Effector memory CD4-positive, alpha-beta T cell (primary cell): Measurements from ENCODE around the gene CALM1.

Source experiments
- DNase-seq, 3 donors: peaks; one replicate each; pipeline ENCODE4 v3.0.0-alpha.2; 2020
- H3K27ac ChIP-seq: 2 replicates; pipeline ENCODE4 v1.7.0; 2013; ENCODE audit warnings: mild to moderate bottlenecking, low read length, moderate library complexity; ENCODE audit not compliant: insufficient read depth, poor library complexity, severe bottlenecking
- H3K27me3 ChIP-seq: replicated peaks from 2 replicates; pipeline ENCODE4 v1.7.0; 2013; ENCODE audit warnings: mild to moderate bottlenecking, low read length; ENCODE audit not compliant: insufficient read depth, control insufficient read depth, poor library complexity, severe bottlenecking
- H3K36me3 ChIP-seq: 2 replicates; pipeline ENCODE4 v1.7.0; 2013; ENCODE audit warnings: mild to moderate bottlenecking, low read length, moderate library complexity; ENCODE audit not compliant: control insufficient read depth, insufficient read depth
- H3K4me1 ChIP-seq: 2 replicates; pipeline ENCODE4 v1.7.0; 2013; ENCODE audit warnings: low read length, mild to moderate bottlenecking; ENCODE audit not compliant: control insufficient read depth, insufficient read depth, poor library complexity, severe bottlenecking
- H3K4me3 ChIP-seq: 2 replicates; pipeline ENCODE4 v1.7.0; 2013; ENCODE audit warnings: low read length, low read depth, mild to moderate bottlenecking; ENCODE audit not compliant: insufficient read depth, poor library complexity, severe bottlenecking
- H3K9me3 ChIP-seq: 2 replicates; pipeline ENCODE4 v1.7.0; 2013; ENCODE audit warnings: mild to moderate bottlenecking, low read length, moderate library complexity; ENCODE audit not compliant: control insufficient read depth
- total RNA-seq, 3 donors: gene quantifications; one replicate each; lab custom pipeline; 2026; lab: John Stamatoyannopoulos, UW

Gene CALM1
- 892 to 1,160 (median 1,069) reads per million in 3 donors for total RNA-seq

DNA sequence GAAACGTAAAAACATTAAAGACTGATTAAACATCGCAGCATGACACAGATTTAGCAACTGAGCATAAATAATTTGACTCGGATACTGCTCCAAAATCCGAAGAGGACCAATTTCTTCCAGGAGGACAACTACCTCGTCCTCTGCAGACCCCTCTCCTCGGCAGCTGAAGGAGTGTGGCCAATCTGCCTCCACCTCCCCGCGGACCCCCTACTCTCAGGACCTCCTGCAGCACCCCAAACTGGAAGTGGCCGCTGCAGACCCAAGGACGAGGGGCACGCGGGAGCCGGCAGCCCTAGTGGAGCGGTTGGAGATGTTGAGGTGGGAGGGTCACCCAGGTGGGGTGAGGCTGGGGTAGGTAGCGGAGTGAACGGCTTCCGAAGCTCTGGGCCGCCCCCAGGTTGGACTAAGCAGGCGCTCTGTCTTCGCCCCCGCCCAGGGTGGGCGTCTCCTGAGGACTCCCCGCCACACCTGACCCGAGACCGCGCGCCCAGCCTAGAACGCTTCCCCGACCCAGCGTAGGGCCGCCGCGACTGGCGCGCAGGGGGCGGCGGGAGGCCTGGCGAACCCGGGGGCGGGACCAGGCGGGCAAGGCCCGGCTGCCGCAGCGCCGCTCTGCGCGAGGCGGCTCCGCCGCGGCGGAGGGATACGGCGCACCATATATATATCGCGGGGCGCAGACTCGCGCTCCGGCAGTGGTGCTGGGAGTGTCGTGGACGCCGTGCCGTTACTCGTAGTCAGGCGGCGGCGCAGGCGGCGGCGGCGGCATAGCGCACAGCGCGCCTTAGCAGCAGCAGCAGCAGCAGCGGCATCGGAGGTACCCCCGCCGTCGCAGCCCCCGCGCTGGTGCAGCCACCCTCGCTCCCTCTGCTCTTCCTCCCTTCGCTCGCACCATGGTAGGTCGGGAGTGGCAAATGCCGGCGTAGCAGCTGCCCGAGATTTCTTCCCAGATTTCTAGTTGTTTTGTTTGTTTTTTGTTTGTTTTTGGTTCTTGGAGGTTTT is at the start of gene CALM1:
TSS of gene CALM1 (plus strand) at position 689 of the 999 bp plus-strand sequence. CDS start at position 891, 202 bp downstream.
- peaks cover 18% of the 10 kb centered on the region for H3K36me3 ChIP-seq
- H3K4me1 ChIP-seq: peaks cover 31% of the 10 kb centered on the region
- no peaks in the 10 kb centered on the region for H3K9me3 ChIP-seq
- peak; percentile 90 to 97 (median 92) for DNase-seq
- peak within 1 kb of the TSS; percentile 89 for H3K4me3 ChIP-seq
- no peaks in the 10 kb centered on the region for H3K27me3 ChIP-seq
- H3K27ac ChIP-seq: peak within 1 kb of the TSS; percentile 78

DNA sequence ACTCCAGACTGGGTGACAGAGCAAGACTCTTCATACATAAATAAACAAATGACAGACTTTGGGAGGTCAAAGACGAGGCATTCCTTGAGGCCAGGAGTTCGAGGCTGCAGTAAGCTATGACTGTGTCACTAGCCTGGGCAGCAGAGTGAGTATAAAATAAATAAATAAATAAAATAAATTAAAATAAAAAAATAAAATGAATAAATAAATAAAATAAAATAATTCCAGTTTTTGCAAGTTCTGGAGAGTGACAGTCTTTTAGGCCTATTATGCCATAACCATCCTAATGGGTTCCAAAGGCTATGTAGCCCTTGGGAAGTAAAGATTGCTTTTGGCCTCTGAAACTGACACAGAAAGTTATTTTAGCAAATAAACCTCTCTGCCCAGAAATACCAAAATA is 48.6 kb upstream of the CALM1 start:
- no peak overlapping the region for H3K27ac ChIP-seq
- no peaks in the 10 kb centered on the region for H3K4me1 ChIP-seq
- H3K27me3 ChIP-seq: no peaks in the 10 kb centered on the region
- no peaks in the 10 kb centered on the region for H3K9me3 ChIP-seq
- no peak for DNase-seq
- no peak overlapping the region for H3K4me3 ChIP-seq
- no peaks in the 10 kb centered on the region for H3K36me3 ChIP-seq

DNA sequence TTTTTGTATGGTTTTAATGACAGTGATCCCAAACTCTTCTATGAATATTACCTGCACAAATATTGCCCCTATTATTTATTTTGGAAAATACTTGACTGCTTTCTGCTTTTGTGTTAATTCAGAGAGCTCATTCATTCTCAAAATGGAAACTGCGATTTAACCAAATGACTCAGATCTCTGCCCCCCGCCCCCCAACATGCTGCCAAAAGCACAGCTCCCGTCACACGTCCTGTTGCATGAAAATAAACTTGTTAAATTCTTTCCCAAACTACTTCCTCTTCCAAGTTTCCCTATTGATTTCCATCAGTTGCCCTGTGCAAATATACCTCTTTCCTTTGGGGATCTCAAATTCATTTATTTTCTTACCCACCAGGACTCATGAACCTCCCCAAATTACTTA is 47.1 kb upstream of the CALM1 start:
- Histone ChIP-seq H3K4me3 (no peak overlapping the region), H3K27me3 (no peaks in the 10 kb centered on the region), H3K9me3 (no peaks in the 10 kb centered on the region), H3K36me3 (no peaks in the 10 kb centered on the region), H3K27ac (no peak overlapping the region), H3K4me1 (no peaks in the 10 kb centered on the region)
- DNase-seq: no peak

DNA sequence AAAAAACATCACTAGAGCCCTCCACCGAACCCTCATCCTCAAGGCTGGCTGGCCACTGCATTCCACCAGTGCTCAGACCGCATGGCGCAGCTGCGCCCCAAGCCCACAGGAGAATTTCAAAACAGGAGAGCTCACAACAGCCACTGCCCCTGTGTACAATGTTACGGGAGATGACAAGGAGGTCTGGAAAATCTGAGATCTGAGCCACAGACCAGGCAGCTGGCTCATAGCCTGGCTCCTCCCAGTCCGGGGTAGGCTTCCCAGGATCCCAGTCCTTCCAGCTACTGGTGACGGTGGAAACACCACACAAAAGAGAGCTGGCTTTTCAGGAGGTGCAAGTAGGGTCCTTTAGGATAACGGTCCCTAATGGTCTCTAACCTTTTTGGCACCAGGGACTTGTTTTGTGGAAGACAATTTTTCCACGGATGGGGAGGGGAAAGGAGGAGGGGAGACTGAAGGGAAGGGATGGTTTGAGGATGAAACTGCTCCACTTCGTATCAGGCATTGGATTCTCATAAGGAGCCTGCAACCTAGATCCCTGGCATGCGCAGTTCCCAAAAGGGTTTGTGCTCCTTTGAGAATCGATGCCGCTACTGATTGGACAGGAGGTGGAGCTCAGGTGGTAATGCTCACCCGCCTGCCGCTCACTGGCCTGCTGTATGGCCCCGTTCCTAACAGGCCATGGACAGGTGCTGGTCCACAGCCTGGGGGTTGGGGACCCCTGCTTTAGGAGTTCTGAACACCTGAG is 42.1 kb upstream of the CALM1 start:
- no peak for DNase-seq
- Histone ChIP-seq H3K27ac (no peak overlapping the region), H3K4me3 (no peak overlapping the region), H3K4me1 (no peaks in the 10 kb centered on the region), H3K9me3 (no peaks in the 10 kb centered on the region), H3K36me3 (no peaks in the 10 kb centered on the region), H3K27me3 (no peaks in the 10 kb centered on the region)

DNA sequence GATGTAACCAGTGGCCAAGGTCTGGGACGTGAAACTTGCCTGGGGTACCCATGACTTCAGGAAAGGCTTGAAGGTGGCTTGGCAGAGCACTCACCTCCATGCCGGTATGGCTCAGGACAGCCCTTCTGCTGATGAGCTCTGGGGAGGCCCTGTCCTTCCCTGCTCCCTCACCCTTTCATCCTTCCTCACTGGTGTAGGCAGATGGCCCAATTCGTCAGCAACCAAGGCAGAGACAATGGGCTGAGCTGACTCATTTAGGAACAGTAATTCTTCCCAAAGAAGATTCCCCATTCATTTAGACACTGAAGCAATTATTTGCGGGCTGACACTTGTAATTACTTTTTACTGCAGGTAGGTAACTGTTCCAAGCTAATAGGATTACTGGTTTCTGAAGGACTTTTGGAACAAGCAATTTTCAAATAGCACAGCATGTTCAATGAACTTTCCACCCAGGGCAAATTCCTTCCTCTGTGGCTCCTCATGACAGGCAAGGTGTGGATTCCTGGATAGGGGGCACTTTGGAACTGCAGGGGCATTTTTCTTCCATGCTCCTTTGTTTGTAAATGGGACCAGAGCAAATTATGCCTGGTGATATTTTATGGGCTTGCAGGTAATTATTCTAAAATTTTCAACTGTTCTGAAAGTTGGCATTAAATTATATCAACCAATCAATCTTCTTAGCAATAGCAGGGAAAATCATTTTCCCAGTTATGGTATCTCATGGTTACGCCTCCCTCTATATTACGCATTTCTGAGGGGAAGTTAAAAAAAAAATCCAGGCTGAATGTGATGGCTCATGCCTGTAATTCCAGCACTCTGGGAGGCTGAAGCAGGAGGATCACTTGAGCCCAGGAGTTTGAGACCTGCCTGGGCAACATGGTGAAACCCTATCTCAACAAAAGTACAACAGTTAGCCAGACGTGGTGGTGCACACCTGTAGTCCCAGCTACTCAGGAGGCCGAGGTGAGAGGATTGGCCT is 41.0 kb upstream of the CALM1 start:
- Histone ChIP-seq H3K27me3 (no peaks in the 10 kb centered on the region), H3K4me3 (no peak overlapping the region), H3K4me1 (no peaks in the 10 kb centered on the region), H3K9me3 (no peaks in the 10 kb centered on the region), H3K27ac (no peak overlapping the region), H3K36me3 (no peaks in the 10 kb centered on the region)
- no peak for DNase-seq

DNA sequence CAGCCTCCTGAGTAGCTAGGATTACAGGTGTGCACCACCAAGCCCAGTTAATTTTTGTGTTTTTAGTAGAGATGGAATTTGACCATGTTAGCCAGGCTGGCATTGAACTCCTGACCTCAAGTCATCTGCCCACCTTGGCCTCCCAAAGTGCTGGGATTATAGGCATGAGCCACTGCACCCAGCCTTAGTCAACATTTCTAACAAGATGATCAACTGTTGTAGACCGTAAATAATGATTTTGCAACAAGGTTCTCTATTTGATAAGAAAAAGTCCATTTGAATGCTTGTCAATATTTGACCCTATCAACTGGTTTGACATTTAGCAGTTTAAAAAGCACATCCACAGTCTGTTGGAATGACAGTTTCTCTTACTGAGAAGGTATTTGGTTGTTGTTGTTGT is 39.9 kb upstream of the CALM1 start:
- H3K4me1 ChIP-seq: no peaks in the 10 kb centered on the region
- H3K9me3 ChIP-seq: no peaks in the 10 kb centered on the region
- H3K27me3 ChIP-seq: no peaks in the 10 kb centered on the region
- DNase-seq: no peak
- H3K4me3 ChIP-seq: no peak overlapping the region
- no peak overlapping the region for H3K27ac ChIP-seq
- no peaks in the 10 kb centered on the region for H3K36me3 ChIP-seq

DNA sequence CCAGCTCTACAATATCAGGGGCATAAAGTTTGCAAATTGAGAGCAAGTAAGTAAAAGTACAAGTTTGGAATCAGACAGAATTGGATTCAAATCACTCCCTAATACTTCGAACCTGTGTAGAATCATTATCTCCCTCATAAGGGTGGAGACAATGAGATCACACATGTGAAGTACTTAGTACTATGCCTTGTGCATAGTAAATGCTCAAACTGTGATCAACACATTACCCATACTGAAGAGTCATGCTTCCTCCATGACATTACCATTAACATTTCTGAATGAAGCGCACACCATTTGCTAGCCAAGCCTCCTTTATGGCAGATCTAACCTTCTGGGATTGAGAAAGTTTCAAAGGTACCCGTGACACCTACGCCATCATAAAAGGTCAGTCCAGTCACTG is 38.5 kb upstream of the CALM1 start:
- no peaks in the 10 kb centered on the region for H3K9me3 ChIP-seq
- H3K36me3 ChIP-seq: no peaks in the 10 kb centered on the region
- H3K4me1 ChIP-seq: no peaks in the 10 kb centered on the region
- H3K27ac ChIP-seq: no peak overlapping the region
- no peak for DNase-seq
- H3K4me3 ChIP-seq: no peak overlapping the region
- no peaks in the 10 kb centered on the region for H3K27me3 ChIP-seq

DNA sequence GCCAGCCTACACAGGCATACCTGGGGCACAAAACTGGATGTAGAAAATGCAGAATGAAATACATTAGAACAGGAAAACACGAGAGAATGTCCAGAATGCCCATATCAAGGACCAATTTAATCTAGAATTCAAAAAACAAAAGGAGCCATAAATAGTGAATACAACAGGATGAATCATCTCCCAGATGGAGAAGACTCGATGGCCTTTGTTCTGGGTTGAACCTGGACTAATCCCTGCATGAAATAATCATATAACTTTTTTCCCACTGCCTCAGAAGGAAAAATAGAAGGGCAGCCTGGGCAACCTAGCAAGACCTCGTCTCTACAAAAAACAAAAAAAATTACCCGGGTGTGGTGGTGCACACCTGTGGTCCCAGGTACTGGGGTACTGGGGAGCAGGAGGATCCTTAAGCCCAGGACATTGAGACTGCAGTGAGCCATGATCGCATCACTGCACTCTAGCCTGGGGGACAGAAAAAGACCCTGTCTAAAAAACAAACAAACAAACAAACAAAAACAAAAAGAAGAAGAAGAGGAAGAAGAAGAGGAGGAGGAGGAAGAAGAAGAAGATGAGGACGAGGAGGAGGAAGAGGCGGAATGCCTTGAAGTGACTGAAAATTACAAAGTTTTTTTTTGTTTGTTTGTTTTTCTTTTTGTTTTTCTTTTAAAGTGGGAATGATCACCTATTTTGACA is 34.8 kb upstream of the CALM1 start:
- H3K4me1 ChIP-seq: no peaks in the 10 kb centered on the region
- no peaks in the 10 kb centered on the region for H3K9me3 ChIP-seq
- H3K4me3 ChIP-seq: no peak overlapping the region
- no peaks in the 10 kb centered on the region for H3K27me3 ChIP-seq
- no peaks in the 10 kb centered on the region for H3K36me3 ChIP-seq
- H3K27ac ChIP-seq: no peak overlapping the region
- DNase-seq: no peak

DNA sequence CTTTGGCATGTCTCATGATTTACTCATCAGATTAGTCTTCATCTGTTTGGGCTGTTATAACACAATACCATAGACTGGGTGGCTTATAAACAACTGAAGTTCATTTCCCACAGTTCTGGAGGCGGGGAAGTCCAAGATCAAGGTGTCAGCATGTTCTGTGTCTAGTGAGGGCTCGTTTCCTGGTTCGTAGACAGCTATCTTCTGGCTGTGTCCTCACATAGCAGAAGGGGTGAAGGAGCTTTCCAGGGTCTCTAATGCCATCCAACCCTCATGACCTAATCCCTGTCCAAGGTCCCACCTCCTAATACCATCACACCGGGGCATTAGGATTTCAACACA is 34.3 kb upstream of the CALM1 start:
- H3K36me3 ChIP-seq: no peaks in the 10 kb centered on the region
- DNase-seq: no peak
- no peaks in the 10 kb centered on the region for H3K4me1 ChIP-seq
- no peaks in the 10 kb centered on the region for H3K27me3 ChIP-seq
- no peaks in the 10 kb centered on the region for H3K9me3 ChIP-seq
- no peak overlapping the region for H3K4me3 ChIP-seq
- no peak overlapping the region for H3K27ac ChIP-seq
